AG10803 (cell line): ENCODE measurements around the gene BABAM2.
A peak's percentile ranks its signal among the peaks of the same experiment; 100 is the strongest.

Experiments used
- DNase-seq: peaks from one replicate; pipeline ENCODE4 v3.0.0; 2010; ENCODE audit warnings: low read depth
- H3K4me3 ChIP-seq: 2 replicates; pipeline ENCODE4 v1.5.1; 2011; ENCODE audit warnings: mild to moderate bottlenecking, low read length, control low read depth
- CTCF ChIP-seq: conservative IDR thresholded peaks from 2 replicates; pipeline ENCODE4 v1.5.1; 2011; ENCODE audit warnings: mild to moderate bottlenecking, low read length, control low read depth, inconsistent platforms

The BABAM2 gene

GRCh38 chr2:27946530-27947060 lies 56.1 kb downstream of the BABAM2 start:
- no peak overlapping the region for H3K4me3 ChIP-seq
- no peak for TF ChIP-seq CTCF
- no peak for DNase-seq

GRCh38 chr2:27952070-27952469 lies 61.5 kb downstream of the BABAM2 start:
- DNase-seq: no peak
- no peak overlapping the region for H3K4me3 ChIP-seq
- no peak for TF ChIP-seq CTCF

GRCh38 chr2:27953077-27953476 lies 62.5 kb downstream of the BABAM2 start:
- no peak for DNase-seq
- H3K4me3 ChIP-seq: no peak overlapping the region
- no peak for TF ChIP-seq CTCF

GRCh38 chr2:27954221-27954673 lies 63.7 kb downstream of the BABAM2 start:
- peak; percentile 34 for DNase-seq
- no peak overlapping the region for H3K4me3 ChIP-seq

GRCh38 chr2:27954771-27955383 lies 64.3 kb downstream of the BABAM2 start:
- peak; percentile 100 for DNase-seq
- TF ChIP-seq CTCF: peak; percentile 55

More at GRCh38 chr2:27954221-27954673, 63.7 kb downstream of the BABAM2 start:
- no peak for TF ChIP-seq CTCF

GRCh38 chr2:27955384-27956161 lies 65.0 kb downstream of the BABAM2 start:
- no peak for TF ChIP-seq CTCF
- no peak for DNase-seq
- H3K4me3 ChIP-seq: no peak overlapping the region

More at GRCh38 chr2:27954771-27955383, 64.3 kb downstream of the BABAM2 start:
- H3K4me3 ChIP-seq: no peak overlapping the region
